NCI-H748 treated with DMSO at 0.1 percent for 48 hours (cell line): ENCODE measurements around the gene VPS29.

ENCODE experiments used
- DNase-seq: peaks from one replicate; lab custom pipeline; 2025; lab: John Stamatoyannopoulos, UW

Gene VPS29

GRCh38 chr12:110444455-110444854 lies 57.5 kb downstream of the VPS29 start:
- no peak for DNase-seq
